Neutrophil (primary cell): ENCODE data around the gene FMNL1.
A peak's percentile ranks its signal among the peaks of the same experiment; 100 is the strongest.

ENCODE experiments used
- H3K27ac ChIP-seq: fragments of 200-600 bp; sonication (generic); 2 replicates; pipeline ENCODE4 v1.5.1; 2016; ENCODE audit warnings: mild to moderate bottlenecking, moderate library complexity
- H3K27me3 ChIP-seq: fragments of 200-600 bp; sonication (generic); 2 replicates; pipeline ENCODE4 v1.6.0; 2016; ENCODE audit warnings: mild to moderate bottlenecking
- H3K36me3 ChIP-seq: fragments of 200-600 bp; sonication (generic); 2 replicates; pipeline ENCODE4 v1.5.1; 2017
- H3K4me1 ChIP-seq, 2 experiments: fragments of 200-600 bp in 1 of 2; sonication (generic) in 1 of 2; 1 replicate in 1 of 2; 2 replicates in 1 of 2; pipeline versions ENCODE4 v1.5.1 to v1.6.1; 2013 to 2016; ENCODE audit warnings: low read depth in 1 of 2, low read length in 1 of 2, mild to moderate bottlenecking in 1 of 2, moderate library complexity in 1 of 2; ENCODE audit not compliant: control insufficient read depth in 1 of 2, insufficient read depth in 1 of 2
- H3K4me3 ChIP-seq, 2 experiments: fragments of 200-600 bp in 1 of 2; sonication (generic) in 1 of 2; 1 replicate in 1 of 2; 2 replicates in 1 of 2; pipeline ENCODE4 v1.5.1; 2013 to 2016; ENCODE audit warnings: low read depth in 1 of 2, low read length in 1 of 2, mild to moderate bottlenecking in 1 of 2, moderate library complexity in 1 of 2
- H3K9me3 ChIP-seq: fragments of 200-600 bp; sonication (generic); 2 replicates; pipeline ENCODE4 v1.5.1; 2016
- CTCF ChIP-seq: fragments of 200-600 bp; sonication (generic); IDR thresholded peaks from 2 replicates; pipeline ENCODE4 v1.5.1; 2016; ENCODE audit warnings: antibody characterized with exemption

FMNL1 gene

GRCh38 chr17:45220079-45220478 lies 1.6 kb upstream of the FMNL1 start:
- Histone ChIP-seq H3K27me3 (no peaks in the 10 kb centered on the region), H3K4me1 (peaks cover 25 to 54% of the 10 kb centered on the region in 2 experiments), H3K4me3 (peak overlapping the region; percentile 74 to 94), H3K9me3 (no peaks in the 10 kb centered on the region), H3K36me3 (peaks cover 74% of the 10 kb centered on the region), H3K27ac (peak overlapping the region; percentile 99)
- no peak for TF ChIP-seq CTCF

DNA sequence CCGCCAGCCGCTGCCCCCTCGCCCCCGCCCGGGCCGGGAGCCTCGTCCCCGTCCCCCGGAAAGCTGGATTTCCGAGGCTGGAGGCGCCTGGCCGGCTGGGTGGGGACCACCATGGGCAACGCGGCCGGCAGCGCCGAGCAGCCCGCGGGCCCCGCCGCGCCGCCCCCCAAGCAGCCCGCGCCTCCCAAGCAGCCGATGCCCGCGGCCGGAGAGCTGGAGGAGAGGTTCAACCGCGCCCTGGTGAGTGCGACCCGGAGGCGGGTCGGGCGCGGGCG lies 266 bp downstream of the FMNL1 start:
- TF ChIP-seq CTCF = no peak
- Histone ChIP-seq H3K27me3 (no peaks in the 10 kb centered on the region), H3K4me1 (peaks cover 35 to 72% of the 10 kb centered on the region in 2 experiments), H3K9me3 (no peaks in the 10 kb centered on the region), H3K36me3 (peaks cover 59% of the 10 kb centered on the region), H3K4me3 (peak overlapping the region; percentile 74 to 94), H3K27ac (peak overlapping the region; percentile 99)

DNA sequence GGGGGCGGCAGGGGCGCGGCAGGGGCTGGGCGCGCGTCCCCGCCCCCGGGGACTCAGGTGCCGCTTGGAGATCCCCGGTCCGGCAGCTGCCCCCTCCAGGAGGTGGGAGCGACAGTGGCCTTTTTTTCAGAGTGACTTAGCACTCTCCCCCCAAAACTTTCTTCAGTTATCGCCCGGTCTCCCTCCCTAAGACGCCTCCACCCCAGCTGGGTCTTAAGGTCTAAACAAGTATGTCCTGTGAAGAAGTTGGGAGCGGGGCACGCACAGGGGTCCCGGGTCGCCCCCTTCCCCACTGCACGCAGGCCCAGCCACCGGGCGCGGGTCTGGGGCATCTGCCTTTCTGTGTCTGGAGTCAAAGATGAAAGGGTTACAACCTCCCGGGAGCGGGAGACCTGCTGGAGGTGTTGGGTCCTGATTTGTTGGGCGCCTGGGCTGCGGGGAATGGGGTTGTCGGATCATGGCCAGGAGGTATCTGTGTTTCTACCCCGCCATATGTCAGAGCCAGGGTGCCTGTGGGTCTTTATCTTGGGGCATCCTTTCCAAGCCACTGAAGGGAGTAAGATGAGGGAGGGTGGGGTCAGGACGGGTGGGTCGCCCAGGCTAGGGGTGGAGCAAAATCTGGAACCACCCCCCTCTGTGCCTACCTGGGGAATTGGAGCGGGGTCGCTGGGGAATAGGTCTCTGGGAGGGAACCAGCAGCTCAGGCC lies 757 bp downstream of the FMNL1 start:
- Histone ChIP-seq H3K4me3 (peak overlapping the region; percentile 74 to 94), H3K4me1 (peaks cover 40 to 74% of the 10 kb centered on the region in 2 experiments), H3K36me3 (peaks cover 54% of the 10 kb centered on the region), H3K27ac (peak overlapping the region; percentile 99), H3K27me3 (no peaks in the 10 kb centered on the region), H3K9me3 (no peaks in the 10 kb centered on the region)
- TF ChIP-seq CTCF = no peak

DNA sequence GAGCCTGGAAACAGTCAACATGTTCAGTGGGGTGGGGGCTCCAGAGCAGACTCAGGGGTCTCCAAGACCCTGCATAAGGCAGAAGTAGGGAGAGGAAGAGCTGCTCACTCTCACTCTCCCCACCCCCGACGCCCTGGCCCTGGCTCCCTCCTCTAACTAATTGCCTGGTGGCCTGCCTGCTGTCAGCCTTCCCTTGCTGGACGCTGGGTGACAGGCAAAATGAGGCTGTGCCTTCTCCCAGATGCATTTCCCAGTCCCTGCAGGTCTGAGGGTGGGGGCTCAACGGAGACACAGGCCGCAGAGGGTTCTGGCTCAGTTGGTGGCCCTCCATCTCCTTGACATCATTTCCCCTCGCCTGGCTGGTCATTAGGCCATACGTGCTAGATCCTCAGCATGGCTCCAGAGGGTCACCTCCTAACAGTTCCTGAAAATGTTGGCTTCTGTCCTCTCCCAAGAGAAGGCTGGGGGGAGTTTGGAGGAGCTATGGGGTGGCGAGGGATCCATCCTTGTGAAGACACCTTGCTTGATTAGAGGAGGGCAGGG lies 1.4 kb downstream of the FMNL1 start:
- TF ChIP-seq CTCF = no peak
- Histone ChIP-seq H3K4me1 (peaks cover 46 to 78% of the 10 kb centered on the region in 2 experiments), H3K27ac (peak overlapping the region; percentile 99), H3K4me3 (peak overlapping the region; percentile 74 to 94), H3K9me3 (no peaks in the 10 kb centered on the region), H3K36me3 (peaks cover 52% of the 10 kb centered on the region), H3K27me3 (no peaks in the 10 kb centered on the region)

- H3K4me3 ChIP-seq = peak overlapping the region; percentile 74 to 94
- H3K9me3 ChIP-seq = no peaks in the 10 kb centered on the region
- H3K27ac ChIP-seq = peak overlapping the region; percentile 99
- H3K4me1 ChIP-seq = peaks cover 51 to 83% of the 10 kb centered on the region in 2 experiments
- H3K27me3 ChIP-seq = no peaks in the 10 kb centered on the region
- peaks cover 48% of the 10 kb centered on the region for H3K36me3 ChIP-seq
- TF ChIP-seq CTCF = peak; percentile 38
Measured at GRCh38 chr17:45223539-45224528, 2.1 kb downstream of the FMNL1 start.
